ENCODE measurements around the gene SLFN14. TPM values are rescaled to one million over a fixed set of nuclear protein-coding genes. Genes with fewer than 3 reads are reported as not detected.

Gene SLFN14
- polyA plus RNA-seq, 4 donors, result 0.07 TPM; not detected in 3

GRCh38 chr17:35554668-35555067 is 6.0 kb downstream of the SLFN14 start:
- Histone ChIP-seq H3K36me3 (ENCODE audit: control insufficient read depth in 3 of 3, insufficient read depth in 2 of 3, low read depth in 1 of 3, low read length in 3 of 3) (no peaks in the 10 kb centered on the region), H3K27me3 (ENCODE audit: control insufficient read depth in 3 of 3, insufficient read depth in 3 of 3, low read length in 3 of 3) (peaks cover 0 to 5% (median 3%) of the 10 kb centered on the region in 3 donors), H3K4me1 (ENCODE audit: control insufficient read depth in 3 of 3, insufficient read depth in 2 of 3, low read depth in 1 of 3, low read length in 2 of 3) (no peaks in the 10 kb centered on the region), H3K4me3 (ENCODE audit: low read depth in 1 of 3, low read length in 3 of 3) (no peak overlapping the region), H3K9me3 (ENCODE audit: control insufficient read depth in 2 of 2, insufficient read depth in 1 of 2, low read depth in 1 of 2, low read length in 1 of 2) (no peaks in the 10 kb centered on the region), H3K27ac (ENCODE audit: low read depth in 1 of 3, low read length in 2 of 3) (no peak overlapping the region)
- FAIRE-seq, result no peak
- WGBS, 3 donors, result 68 to 78% (median 69%) methylated on average over 5 of the region's 5 CpGs
- DNase-seq, result no peak

DNA sequence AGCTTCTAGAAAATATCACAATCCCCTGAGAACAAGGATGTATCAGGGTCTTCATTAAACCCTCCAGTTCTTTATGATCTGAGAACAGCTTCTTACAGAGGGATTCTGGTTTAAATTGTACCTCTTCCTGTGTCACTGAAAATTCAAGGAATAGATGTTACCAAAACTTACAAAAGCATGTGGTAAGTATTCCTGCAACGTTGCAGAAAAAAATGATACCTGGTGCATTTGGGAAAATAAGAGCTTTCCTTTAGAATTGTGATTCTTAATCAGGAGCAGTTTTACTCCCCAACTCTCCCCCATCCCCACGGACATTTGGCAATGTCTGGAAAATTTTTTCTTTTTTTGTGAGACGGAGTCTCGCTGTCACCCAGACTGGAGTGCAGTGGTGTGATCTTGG is 7.3 kb downstream of the SLFN14 start:
- Histone ChIP-seq H3K4me3 (ENCODE audit: low read depth in 1 of 3, low read length in 3 of 3) (no peak overlapping the region), H3K27ac (ENCODE audit: low read depth in 1 of 3, low read length in 2 of 3) (no peak overlapping the region), H3K4me1 (ENCODE audit: control insufficient read depth in 3 of 3, insufficient read depth in 2 of 3, low read depth in 1 of 3, low read length in 2 of 3) (no peaks in the 10 kb centered on the region), H3K36me3 (ENCODE audit: control insufficient read depth in 3 of 3, insufficient read depth in 2 of 3, low read depth in 1 of 3, low read length in 3 of 3) (no peaks in the 10 kb centered on the region), H3K27me3 (ENCODE audit: control insufficient read depth in 3 of 3, insufficient read depth in 3 of 3, low read length in 3 of 3) (peaks cover 0 to 12% (median 3%) of the 10 kb centered on the region in 3 donors), H3K9me3 (ENCODE audit: control insufficient read depth in 2 of 2, insufficient read depth in 1 of 2, low read depth in 1 of 2, low read length in 1 of 2) (no peaks in the 10 kb centered on the region)
- DNase-seq, result no peak
- FAIRE-seq, result no peak
- 79 to 82% (median 81%) methylated on average over 4 of the region's 4 CpGs for WGBS, 3 donors

- no peaks in the 10 kb centered on the region for H3K9me3 ChIP-seq (ENCODE audit: control insufficient read depth in 2 of 2, insufficient read depth in 1 of 2, low read depth in 1 of 2, low read length in 1 of 2)
Observed at GRCh38 chr17:35548978-35549377, 11.6 kb downstream of the SLFN14 start.

DNA sequence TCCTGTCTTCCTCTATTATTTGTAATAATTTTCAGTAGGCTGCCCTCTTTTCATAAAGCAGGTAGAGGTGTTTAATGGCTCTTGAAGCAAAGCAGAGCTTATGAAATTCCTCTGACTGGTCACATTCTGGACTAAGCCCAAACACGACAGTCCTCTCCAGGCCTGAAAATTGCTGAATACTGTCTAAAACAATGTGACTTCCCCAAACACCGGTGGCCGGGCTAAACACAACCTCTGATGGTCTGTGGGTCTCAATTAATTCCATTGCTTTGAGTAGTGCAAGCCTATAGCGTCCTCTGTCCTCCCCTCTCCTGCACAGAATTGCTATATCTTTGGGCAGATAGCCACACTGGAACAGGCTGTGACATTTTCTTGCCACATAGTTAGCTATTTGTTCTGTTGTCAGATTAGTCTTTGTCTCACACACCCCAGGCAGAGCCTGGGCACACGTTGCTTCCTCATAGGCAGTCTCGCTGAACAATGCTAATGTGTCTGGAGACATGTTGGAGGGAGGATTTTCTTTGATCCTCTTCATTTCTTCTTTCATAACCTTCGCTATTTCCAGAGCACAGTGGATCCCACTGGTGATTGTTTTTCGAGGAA is 12.3 kb downstream of the SLFN14 start:
- no peak overlapping the region for H3K27ac ChIP-seq (ENCODE audit: low read depth in 1 of 3, low read length in 2 of 3)
- 66 to 75% (median 73%) methylated on average over 8 of the region's 8 CpGs for WGBS, 3 donors
- DNase-seq (no peak), FAIRE-seq (no peak)
- no peaks in the 10 kb centered on the region for H3K9me3 ChIP-seq (ENCODE audit: control insufficient read depth in 2 of 2, insufficient read depth in 1 of 2, low read depth in 1 of 2, low read length in 1 of 2)
- H3K4me1 ChIP-seq (ENCODE audit: control insufficient read depth in 3 of 3, insufficient read depth in 2 of 3, low read depth in 1 of 3, low read length in 2 of 3), result no peaks in the 10 kb centered on the region
- peaks cover 0 to 17% (median 0%) of the 10 kb centered on the region in 3 donors for H3K27me3 ChIP-seq (ENCODE audit: control insufficient read depth in 3 of 3, insufficient read depth in 3 of 3, low read length in 3 of 3)
- H3K36me3 ChIP-seq (ENCODE audit: control insufficient read depth in 3 of 3, insufficient read depth in 2 of 3, low read depth in 1 of 3, low read length in 3 of 3), result no peaks in the 10 kb centered on the region
- H3K4me3 ChIP-seq (ENCODE audit: low read depth in 1 of 3, low read length in 3 of 3), result no peak overlapping the region

More at GRCh38 chr17:35548978-35549377, 11.6 kb downstream of the SLFN14 start:
- FAIRE-seq (no peak), DNase-seq (no peak)
- Histone ChIP-seq H3K36me3 (ENCODE audit: control insufficient read depth in 3 of 3, insufficient read depth in 2 of 3, low read depth in 1 of 3, low read length in 3 of 3) (no peaks in the 10 kb centered on the region), H3K27me3 (ENCODE audit: control insufficient read depth in 3 of 3, insufficient read depth in 3 of 3, low read length in 3 of 3) (peaks cover 0 to 16% (median 0%) of the 10 kb centered on the region in 3 donors), H3K27ac (ENCODE audit: low read depth in 1 of 3, low read length in 2 of 3) (no peak overlapping the region), H3K4me3 (ENCODE audit: low read depth in 1 of 3, low read length in 3 of 3) (no peak overlapping the region), H3K4me1 (ENCODE audit: control insufficient read depth in 3 of 3, insufficient read depth in 2 of 3, low read depth in 1 of 3, low read length in 2 of 3) (no peaks in the 10 kb centered on the region)
- WGBS, 3 donors, result 42 to 68% (median 48%) methylated on average over 1 of the region's 1 CpG

DNA sequence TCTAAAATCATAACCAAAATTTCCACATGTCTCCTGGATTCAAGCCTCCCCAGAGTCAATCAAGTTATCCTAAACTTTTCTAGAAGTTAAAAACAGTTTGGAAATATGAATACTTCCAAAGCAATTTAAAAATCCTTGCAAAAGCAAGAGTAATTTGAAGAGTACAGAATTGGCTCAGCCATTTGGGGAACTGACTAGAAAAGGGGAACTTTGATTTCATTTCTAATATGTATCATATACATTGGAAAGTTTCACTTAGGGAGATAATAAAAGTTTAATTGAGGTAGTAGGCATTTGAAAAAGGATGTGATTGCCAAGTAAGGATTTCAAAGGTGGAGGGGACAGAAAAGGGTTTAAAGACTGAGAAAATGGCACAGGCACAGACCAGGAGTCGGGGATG is 14.1 kb downstream of the SLFN14 start:
- Histone ChIP-seq H3K4me1 (ENCODE audit: control insufficient read depth in 3 of 3, insufficient read depth in 2 of 3, low read depth in 1 of 3, low read length in 2 of 3) (no peaks in the 10 kb centered on the region), H3K9me3 (ENCODE audit: control insufficient read depth in 2 of 2, insufficient read depth in 1 of 2, low read depth in 1 of 2, low read length in 1 of 2) (no peaks in the 10 kb centered on the region), H3K27me3 (ENCODE audit: control insufficient read depth in 3 of 3, insufficient read depth in 3 of 3, low read length in 3 of 3) (peaks cover 0 to 15% (median 0%) of the 10 kb centered on the region in 3 donors), H3K4me3 (ENCODE audit: low read depth in 1 of 3, low read length in 3 of 3) (no peak overlapping the region), H3K27ac (ENCODE audit: low read depth in 1 of 3, low read length in 2 of 3) (no peak overlapping the region), H3K36me3 (ENCODE audit: control insufficient read depth in 3 of 3, insufficient read depth in 2 of 3, low read depth in 1 of 3, low read length in 3 of 3) (no peaks in the 10 kb centered on the region)
- FAIRE-seq (no peak), DNase-seq (no peak)
- WGBS, 3 donors, result 73 to 81% (median 78%) methylated on average over 1 of the region's 1 CpG

DNA sequence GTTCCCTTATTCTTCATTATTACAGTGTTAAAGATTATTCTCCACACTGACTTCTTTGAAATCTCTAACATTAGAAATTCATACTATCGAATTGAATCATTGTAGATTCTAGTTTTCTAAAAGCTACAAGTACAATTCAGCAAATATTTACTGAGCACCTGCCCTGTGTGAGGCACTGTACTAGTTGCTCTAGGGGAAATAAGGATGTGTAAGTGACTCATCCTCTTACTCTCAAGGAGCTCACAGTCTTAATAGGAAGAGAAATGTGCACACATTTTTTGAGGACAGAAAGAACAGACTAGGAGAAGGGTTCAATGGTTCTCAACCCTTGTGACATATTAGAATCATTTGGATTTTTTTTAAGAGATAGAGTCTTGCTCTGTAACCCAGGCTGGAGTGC is 15.5 kb downstream of the SLFN14 start:
- DNase-seq, result no peak
- Histone ChIP-seq H3K9me3 (ENCODE audit: control insufficient read depth in 2 of 2, insufficient read depth in 1 of 2, low read depth in 1 of 2, low read length in 1 of 2) (no peaks in the 10 kb centered on the region), H3K4me1 (ENCODE audit: control insufficient read depth in 3 of 3, insufficient read depth in 2 of 3, low read depth in 1 of 3, low read length in 2 of 3) (no peaks in the 10 kb centered on the region), H3K27me3 (ENCODE audit: control insufficient read depth in 3 of 3, insufficient read depth in 3 of 3, low read length in 3 of 3) (peaks cover 0 to 18% (median 0%) of the 10 kb centered on the region in 3 donors), H3K27ac (ENCODE audit: low read depth in 1 of 3, low read length in 2 of 3) (no peak overlapping the region), H3K36me3 (ENCODE audit: control insufficient read depth in 3 of 3, insufficient read depth in 2 of 3, low read depth in 1 of 3, low read length in 3 of 3) (no peaks in the 10 kb centered on the region), H3K4me3 (ENCODE audit: low read depth in 1 of 3, low read length in 3 of 3) (no peak overlapping the region)
- no peak for FAIRE-seq
- WGBS, 3 donors, result 80 to 86% (median 80%) methylated on average over 1 of the region's 1 CpG

DNA sequence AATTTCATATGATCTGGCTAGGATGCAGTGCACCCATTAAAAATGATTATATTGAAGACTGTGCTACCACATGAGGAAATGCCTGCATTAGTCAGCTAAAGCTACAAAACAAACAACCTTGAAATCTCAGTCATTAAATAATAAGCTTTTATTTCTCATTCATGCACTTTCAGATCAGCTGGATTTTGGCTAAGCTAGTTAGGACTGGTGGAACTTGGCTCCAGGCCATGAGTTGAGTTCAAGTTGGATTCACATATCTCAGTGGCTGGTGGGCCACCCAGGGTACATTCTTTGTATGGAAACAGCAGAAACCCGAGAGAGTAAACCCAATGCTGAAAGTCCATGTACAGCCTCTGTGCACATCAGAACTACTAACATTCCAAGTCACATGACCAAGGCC is 16.8 kb downstream of the SLFN14 start:
- no peak overlapping the region for H3K27ac ChIP-seq (ENCODE audit: low read depth in 1 of 3, low read length in 2 of 3)
- H3K4me1 ChIP-seq (ENCODE audit: control insufficient read depth in 3 of 3, insufficient read depth in 2 of 3, low read depth in 1 of 3, low read length in 2 of 3), result no peaks in the 10 kb centered on the region
- no peak for DNase-seq
- no peaks in the 10 kb centered on the region for H3K9me3 ChIP-seq (ENCODE audit: control insufficient read depth in 2 of 2, insufficient read depth in 1 of 2, low read depth in 1 of 2, low read length in 1 of 2)
- no peaks in the 10 kb centered on the region for H3K36me3 ChIP-seq (ENCODE audit: control insufficient read depth in 3 of 3, insufficient read depth in 2 of 3, low read depth in 1 of 3, low read length in 3 of 3)
- FAIRE-seq, result no peak
- 63 to 83% (median 76%) methylated on average over 1 of the region's 1 CpG for WGBS, 3 donors
- H3K27me3 ChIP-seq (ENCODE audit: control insufficient read depth in 3 of 3, insufficient read depth in 3 of 3, low read length in 3 of 3), result peaks cover 0 to 14% (median 0%) of the 10 kb centered on the region in 3 donors
- H3K4me3 ChIP-seq (ENCODE audit: low read depth in 1 of 3, low read length in 3 of 3), result no peak overlapping the region

DNA sequence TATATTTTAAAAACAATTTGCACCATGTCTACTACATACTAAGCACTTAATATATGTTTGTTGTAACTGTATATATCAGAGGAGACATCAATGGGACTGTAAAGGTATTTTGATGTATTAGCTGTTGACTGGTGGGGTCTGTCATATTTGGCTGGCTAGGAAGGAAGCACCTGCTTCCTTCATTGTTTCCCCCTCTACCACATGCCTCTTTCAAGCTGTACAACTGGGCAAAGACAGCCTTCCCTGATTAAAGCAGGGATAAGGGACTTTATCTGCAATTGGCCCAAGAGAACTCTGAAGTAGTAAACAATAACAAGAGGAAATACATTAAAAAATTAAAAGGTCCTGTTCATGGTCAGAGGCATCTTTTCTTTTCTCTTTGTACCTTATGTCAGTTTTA is 17.6 kb downstream of the SLFN14 start:
- no peak for FAIRE-seq

DNA sequence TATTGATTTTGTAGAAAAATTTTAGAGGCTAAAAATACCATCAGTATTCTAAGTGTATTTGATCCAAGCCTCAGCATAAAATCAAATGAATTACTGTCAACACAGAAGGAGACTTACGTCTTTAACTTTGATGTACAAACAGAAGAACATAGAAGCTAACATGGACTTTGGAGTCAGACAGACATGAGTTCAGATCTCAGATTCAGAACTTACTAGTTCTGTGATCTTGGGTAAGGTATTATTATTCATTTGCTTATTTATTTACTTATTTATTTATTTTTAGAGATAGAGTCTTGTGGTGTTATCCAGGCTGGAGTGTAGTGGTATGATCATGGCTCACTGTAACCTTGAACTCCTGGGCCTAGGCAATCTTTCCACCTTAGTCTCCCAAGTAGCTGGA is 19.2 kb downstream of the SLFN14 start:
- H3K36me3 ChIP-seq (ENCODE audit: control insufficient read depth in 3 of 3, insufficient read depth in 2 of 3, low read depth in 1 of 3, low read length in 3 of 3), result no peaks in the 10 kb centered on the region
- H3K4me1 ChIP-seq (ENCODE audit: control insufficient read depth in 3 of 3, insufficient read depth in 2 of 3, low read depth in 1 of 3, low read length in 2 of 3), result no peaks in the 10 kb centered on the region
- no peak overlapping the region for H3K4me3 ChIP-seq (ENCODE audit: low read depth in 1 of 3, low read length in 3 of 3)
- WGBS, 3 donors, result 3 to 20% (median 9%) methylated on average over 1 of the region's 1 CpG
- H3K9me3 ChIP-seq (ENCODE audit: control insufficient read depth in 2 of 2, insufficient read depth in 1 of 2, low read depth in 1 of 2, low read length in 1 of 2), result no peaks in the 10 kb centered on the region
- FAIRE-seq (no peak), DNase-seq (peak in 1 of 2 donors; percentile 27)
- peaks cover 0 to 6% (median 0%) of the 10 kb centered on the region in 3 donors for H3K27me3 ChIP-seq (ENCODE audit: control insufficient read depth in 3 of 3, insufficient read depth in 3 of 3, low read length in 3 of 3)
- H3K27ac ChIP-seq (ENCODE audit: low read depth in 1 of 3, low read length in 2 of 3), result peak overlapping the region in 1 of 3 donors; percentile 49

More for the DNA sequence above, 17.6 kb downstream of the SLFN14 start:
- Histone ChIP-seq H3K27ac (ENCODE audit: low read depth in 1 of 3, low read length in 2 of 3) (no peak overlapping the region), H3K9me3 (ENCODE audit: control insufficient read depth in 2 of 2, insufficient read depth in 1 of 2, low read depth in 1 of 2, low read length in 1 of 2) (no peaks in the 10 kb centered on the region), H3K4me1 (ENCODE audit: control insufficient read depth in 3 of 3, insufficient read depth in 2 of 3, low read depth in 1 of 3, low read length in 2 of 3) (no peaks in the 10 kb centered on the region), H3K36me3 (ENCODE audit: control insufficient read depth in 3 of 3, insufficient read depth in 2 of 3, low read depth in 1 of 3, low read length in 3 of 3) (no peaks in the 10 kb centered on the region), H3K27me3 (ENCODE audit: control insufficient read depth in 3 of 3, insufficient read depth in 3 of 3, low read length in 3 of 3) (peaks cover 0 to 9% (median 0%) of the 10 kb centered on the region in 3 donors), H3K4me3 (ENCODE audit: low read depth in 1 of 3, low read length in 3 of 3) (no peak overlapping the region)
- DNase-seq, result no peak
